ENCODE results near the gene HNF4A. TPM values are rescaled to one million over a fixed set of nuclear protein-coding genes. Genes with fewer than 3 reads are reported as not detected.

The HNF4A gene
- total and polyA plus RNA-seq, 8 donors: 7.4 to 29.2 (median 22.2) TPM

DNA sequence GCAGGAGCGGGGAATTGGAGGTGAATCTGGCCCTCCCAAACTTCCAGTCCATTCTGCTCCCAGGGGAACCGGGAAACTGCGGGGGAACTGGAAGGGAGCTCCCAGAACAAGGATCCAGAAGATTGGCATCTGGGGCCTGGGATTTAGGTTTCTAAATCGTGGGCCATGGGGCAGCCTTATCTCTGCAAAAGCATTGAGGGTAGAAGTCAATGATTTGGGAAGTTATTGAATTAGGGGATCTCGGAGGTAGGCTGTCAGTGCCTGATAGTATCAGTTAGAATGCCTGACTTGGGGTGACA, 45.1 kb downstream of the HNF4A start:
- WGBS, 2 donors: 70 to 71% methylated on average over 5 of the region's 5 CpGs
- TF ChIP-seq, protein P1, sequence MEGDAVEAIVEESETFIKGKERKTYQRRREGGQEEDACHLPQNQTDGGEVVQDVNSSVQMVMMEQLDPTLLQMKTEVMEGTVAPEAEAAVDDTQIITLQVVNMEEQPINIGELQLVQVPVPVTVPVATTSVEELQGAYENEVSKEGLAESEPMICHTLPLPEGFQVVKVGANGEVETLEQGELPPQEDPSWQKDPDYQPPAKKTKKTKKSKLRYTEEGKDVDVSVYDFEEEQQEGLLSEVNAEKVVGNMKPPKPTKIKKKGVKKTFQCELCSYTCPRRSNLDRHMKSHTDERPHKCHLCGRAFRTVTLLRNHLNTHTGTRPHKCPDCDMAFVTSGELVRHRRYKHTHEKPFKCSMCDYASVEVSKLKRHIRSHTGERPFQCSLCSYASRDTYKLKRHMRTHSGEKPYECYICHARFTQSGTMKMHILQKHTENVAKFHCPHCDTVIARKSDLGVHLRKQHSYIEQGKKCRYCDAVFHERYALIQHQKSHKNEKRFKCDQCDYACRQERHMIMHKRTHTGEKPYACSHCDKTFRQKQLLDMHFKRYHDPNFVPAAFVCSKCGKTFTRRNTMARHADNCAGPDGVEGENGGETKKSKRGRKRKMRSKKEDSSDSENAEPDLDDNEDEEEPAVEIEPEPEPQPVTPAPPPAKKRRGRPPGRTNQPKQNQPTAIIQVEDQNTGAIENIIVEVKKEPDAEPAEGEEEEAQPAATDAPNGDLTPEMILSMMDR (IDR thresholded peaks at IDR 0.05): no peak
- H3K27ac ChIP-seq: no peak overlapping the region
- no peaks in the 10 kb centered on the region for H3K27me3 ChIP-seq
- no peak overlapping the region for H3K4me3 ChIP-seq
- DNase-seq (no peak), FAIRE-seq (no peak), ATAC-seq (no peak)
- intact Hi-C loops (cut with DNase I): no loop called here
- H3K9me3 ChIP-seq: no peaks in the 10 kb centered on the region
- H3K4me1 ChIP-seq: peaks cover 0 to 6% (median 5%) of the 10 kb centered on the region in 3 donors
- H3K36me3 ChIP-seq: no peaks in the 10 kb centered on the region

DNA sequence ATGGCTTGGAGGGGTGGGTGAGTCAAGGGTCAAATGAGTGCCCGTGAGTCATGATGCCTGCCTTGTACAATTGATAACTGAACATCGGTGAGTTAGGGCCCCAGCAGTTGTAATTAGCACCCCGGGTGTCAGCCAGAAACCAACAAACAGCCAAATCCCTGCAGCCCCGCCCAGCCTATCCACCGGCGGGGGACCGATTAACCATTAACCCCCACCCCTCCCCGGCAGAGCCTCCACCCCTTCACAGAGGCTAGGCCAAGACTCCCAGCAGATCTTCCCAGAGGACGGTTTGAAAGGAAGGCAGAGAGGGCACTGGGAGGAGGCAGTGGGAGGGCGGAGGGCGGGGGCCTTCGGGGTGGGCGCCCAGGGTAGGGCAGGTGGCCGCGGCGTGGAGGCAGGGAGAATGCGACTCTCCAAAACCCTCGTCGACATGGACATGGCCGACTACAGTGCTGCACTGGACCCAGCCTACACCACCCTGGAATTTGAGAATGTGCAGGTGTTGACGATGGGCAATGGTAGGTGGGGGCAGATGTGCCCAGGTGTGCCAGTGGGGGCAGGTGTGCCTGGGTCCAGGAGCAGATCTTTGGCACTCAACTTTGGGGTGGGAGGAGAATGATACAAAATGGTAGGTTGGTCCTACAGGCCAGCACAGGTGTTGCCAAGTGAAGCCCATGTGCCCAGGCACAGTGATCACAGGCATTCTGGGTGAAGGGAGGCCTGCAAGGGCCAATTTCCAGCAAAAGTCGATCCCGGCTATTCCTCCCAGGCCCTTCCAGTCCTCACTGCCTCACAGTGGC, 45.7 kb downstream of the HNF4A start:
- DNase-seq: no peak
- no peak overlapping the region for H3K27ac ChIP-seq
- intact Hi-C loops (cut with DNase I): no loop called here
- no peak for FAIRE-seq
- H3K9me3 ChIP-seq: no peaks in the 10 kb centered on the region
- 56 to 58% methylated on average over 23 of the region's 23 CpGs for WGBS, 2 donors
- H3K4me3 ChIP-seq: no peak overlapping the region
- no peaks in the 10 kb centered on the region for H3K36me3 ChIP-seq
- H3K27me3 ChIP-seq: no peaks in the 10 kb centered on the region
- H3K4me1 ChIP-seq: peaks cover 0 to 6% (median 5%) of the 10 kb centered on the region in 3 donors
- TF ChIP-seq, protein P1 (IDR thresholded peaks at IDR 0.05): no peak
- peak; percentile 29 to 62 (median 53) for ATAC-seq

DNA sequence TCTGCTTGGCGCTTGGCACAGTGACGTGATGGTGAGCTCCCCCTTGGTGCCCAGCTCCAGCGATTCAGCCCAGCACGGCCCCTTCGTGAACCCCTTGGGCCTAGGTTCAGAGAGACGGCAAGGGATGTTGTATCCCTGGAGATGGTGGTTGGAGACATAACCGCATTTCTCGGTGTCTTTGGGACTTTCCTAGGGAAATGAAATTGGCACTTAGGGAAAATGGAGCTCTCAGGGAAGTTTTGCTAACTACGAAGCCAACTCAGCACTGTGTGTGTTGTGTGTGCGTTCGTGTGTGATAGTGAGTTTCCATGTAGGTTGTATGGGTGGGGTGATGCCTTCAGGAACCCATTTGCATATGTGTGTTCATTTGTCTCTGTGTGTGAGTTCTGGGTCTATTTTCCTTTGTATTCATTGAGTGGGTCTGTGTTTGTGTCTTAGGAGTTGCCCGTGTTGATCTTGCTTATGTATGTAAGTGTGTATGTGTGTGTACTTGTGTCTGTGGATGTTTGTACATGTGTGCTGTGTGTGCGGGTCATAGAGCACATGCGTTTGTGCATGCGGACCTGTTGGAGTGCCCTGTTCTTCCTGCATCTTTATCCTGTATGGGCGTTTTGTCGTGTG, 46.4 kb downstream of the HNF4A start:
- Histone ChIP-seq H3K4me3 (no peak overlapping the region), H3K4me1 (peaks cover 0 to 6% (median 5%) of the 10 kb centered on the region in 3 donors), H3K36me3 (no peaks in the 10 kb centered on the region), H3K9me3 (no peaks in the 10 kb centered on the region), H3K27me3 (no peaks in the 10 kb centered on the region), H3K27ac (no peak overlapping the region)
- FAIRE-seq (no peak), ATAC-seq (peak in 1 of 4 donors; percentile 7), DNase-seq (no peak)
- 83 to 86% methylated on average over 17 of the region's 17 CpGs for WGBS, 2 donors
- intact Hi-C loops (cut with DNase I): no loop called here
- TF ChIP-seq, protein P1 (IDR thresholded peaks at IDR 0.05): no peak

DNA sequence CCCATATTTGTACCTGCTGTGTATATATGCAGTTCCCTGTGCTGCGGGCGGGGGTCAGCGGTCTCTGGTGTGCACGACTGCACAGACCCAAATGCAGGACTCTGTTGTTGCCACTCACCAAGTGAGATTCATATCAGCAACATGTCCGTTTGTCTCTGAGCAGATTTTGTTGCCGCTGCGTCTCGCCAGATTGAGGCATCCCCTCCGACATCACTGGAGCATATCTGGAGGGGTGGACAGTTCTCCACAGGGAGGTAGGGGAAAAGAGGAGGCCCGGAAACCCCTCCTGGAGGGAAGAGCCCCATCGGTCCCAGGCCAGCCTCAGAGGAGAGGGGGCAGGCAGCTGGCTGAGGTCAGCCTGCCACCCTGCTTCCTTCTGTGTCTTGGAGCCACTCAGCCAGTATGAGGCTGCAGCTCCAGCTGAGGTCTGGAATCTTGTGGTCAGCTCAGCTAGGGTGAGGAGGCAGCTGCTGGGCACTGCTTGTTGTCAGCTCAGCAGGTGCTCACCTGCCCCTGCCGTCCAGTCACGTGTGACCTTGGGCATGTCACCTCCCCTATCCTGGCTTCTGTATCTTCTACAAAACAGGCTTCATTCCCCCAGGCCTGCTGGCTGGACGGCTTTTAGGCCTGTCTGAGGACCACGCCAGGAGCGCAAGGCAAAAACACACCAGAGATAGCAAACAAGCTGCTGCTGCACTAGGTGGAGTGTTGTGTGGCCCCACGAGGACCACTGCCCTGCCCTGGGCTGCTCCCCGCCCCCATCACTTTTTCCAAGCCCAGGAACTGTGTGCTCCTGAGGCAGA, 47.1 kb downstream of the HNF4A start:
- Histone ChIP-seq H3K9me3 (no peaks in the 10 kb centered on the region), H3K4me3 (no peak overlapping the region), H3K27me3 (no peaks in the 10 kb centered on the region), H3K36me3 (no peaks in the 10 kb centered on the region), H3K27ac (no peak overlapping the region), H3K4me1 (peaks cover 0 to 6% (median 5%) of the 10 kb centered on the region in 3 donors)
- peak in 2 of 6 donors; percentile 53 to 62 for DNase-seq
- peak; percentile 37 to 68 (median 54) for ATAC-seq
- no peak for FAIRE-seq
- TF ChIP-seq, protein P1 (IDR thresholded peaks at IDR 0.05): no peak
- WGBS, 2 donors: 63 to 64% methylated on average over 18 of the region's 18 CpGs
- intact Hi-C loops (cut with DNase I): no loop called here
